DMS53 treated with DMSO at 0.1 percent for 48 hours (cell line): ENCODE measurements around the gene ESR1.
"Not testable (repeated sequence)": the region's sequence is repeated elsewhere in the genome, so short reads cannot be mapped to it uniquely, and the experiment has no call there.

Source experiments
- DNase-seq: peaks from one replicate; lab custom pipeline; 2025; ENCODE audit not compliant: unreplicated experiment; lab: John Stamatoyannopoulos, UW

The ESR1 gene

DNA sequence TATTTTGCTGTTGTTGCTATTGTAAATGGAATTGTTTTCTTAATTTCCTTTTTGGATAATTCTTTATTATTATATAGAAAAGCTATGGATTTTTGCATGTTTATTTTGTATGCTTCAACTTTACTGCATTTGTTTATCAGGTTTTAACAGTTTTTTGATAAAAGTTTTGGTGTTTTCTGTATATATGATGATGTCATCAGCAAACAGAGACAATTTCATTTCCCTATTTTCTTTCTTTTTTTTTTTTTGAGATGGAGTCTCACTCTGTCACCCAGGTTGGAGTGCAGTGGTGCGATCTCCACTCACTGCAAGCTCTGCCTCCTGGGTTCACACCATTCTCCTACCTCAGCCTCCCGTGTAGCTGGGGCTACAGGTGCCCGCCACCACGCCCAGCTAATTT, 156.9 kb downstream of the ESR1 start:
- not testable (repeated sequence) for DNase-seq

DNA sequence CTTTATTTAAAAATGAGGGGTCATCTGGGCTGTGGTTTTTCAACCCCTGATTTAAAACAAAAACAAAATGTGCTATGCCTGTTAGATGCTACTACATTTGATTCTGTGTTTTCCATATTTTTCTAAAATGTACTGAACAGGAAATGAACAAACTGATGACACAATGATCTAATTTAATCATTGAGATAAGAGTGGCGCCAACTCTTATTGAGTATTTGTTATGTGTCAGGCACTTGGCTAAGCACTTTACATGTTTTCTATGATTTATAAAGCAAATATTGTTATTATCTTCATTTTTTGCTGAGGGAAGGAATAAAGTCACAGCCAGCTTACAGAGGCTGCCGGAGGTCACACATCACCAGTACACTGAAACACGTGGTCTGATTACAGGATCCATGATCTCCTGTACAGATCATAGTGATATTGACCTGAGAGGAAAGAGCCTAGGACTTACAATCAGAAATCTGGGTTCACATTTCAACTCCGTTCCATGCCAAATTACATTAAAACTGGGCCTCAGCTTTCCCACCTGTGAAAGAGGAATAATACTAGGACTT, 166.7 kb downstream of the ESR1 start:
- no peak for DNase-seq

DNA sequence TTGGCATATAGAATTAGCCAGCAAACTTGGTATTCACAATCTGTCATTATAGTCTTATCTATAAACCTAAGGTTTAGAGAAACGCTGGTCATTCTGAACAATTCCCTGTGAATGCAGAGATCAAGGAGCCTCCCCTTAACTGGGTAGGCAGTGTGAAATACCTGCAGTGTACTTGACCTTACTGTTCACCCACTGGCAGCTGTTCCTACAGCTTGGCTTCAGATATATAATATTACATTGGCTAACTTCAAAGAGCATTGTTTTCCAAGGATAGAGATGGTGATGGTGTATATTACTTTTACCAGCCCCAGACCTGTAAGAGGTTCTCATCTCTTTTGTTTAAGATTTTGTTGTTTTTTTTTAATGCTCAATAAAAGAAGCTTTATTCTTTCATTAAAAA, 168.3 kb downstream of the ESR1 start:
- DNase-seq = no peak

DNA sequence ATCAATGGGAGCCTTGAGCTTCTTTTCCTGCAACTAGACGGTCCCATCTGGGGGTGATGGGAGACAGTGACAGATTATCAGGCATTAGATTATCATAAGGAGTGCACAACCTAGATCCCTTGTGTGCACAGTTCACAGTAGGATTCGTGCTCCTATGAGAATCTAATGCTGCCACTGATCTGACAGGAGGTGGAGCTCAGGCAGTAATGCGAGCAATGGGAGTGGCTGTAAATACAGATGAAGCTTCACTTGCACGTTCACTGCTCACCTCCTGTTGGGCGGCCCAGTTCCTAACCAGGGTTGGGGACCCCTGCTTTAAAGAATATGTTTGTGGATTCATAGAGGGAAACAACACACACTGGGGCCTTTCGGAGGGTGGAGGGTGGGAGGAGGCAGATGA, 180.7 kb downstream of the ESR1 start:
- DNase-seq = not testable (repeated sequence)

DNA sequence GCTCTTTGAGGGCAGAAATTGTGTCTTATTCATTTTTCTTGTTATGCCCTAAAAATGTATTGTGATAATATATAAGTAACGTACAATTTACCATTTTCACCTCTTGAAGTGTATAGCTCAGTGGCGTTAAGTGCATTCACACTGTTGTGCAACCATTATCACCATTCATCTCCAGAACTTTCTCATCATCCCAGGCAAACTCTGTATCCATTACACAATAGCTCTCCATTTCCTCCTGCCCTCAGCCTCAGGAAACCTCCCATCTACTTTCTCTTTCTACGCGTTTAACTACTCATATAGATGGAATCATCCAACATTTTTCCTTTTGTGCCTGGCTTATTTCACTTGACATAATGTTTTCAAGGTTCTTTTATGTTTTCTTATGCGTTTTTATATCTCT, 184.6 kb downstream of the ESR1 start:
- no peak for DNase-seq

DNA sequence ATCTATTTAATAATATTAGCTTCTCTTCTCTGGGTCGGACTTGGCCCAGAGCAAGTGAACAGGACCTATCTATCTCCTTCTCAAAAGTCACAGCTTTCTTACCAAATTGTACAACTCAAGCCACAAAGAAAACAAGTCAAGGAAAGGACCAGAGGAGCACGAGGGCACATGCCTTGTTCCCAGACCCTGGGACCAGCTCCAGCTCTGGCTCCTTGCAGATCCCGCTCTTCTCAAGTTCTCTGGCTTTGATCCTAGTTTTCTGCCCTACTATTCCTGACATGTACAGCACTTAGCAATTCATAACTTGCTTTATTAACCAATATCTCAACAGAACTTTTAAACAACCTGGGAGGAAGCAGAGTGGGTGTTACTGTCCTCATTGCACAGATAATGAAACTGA, 185.9 kb downstream of the ESR1 start:
- no peak for DNase-seq

DNA sequence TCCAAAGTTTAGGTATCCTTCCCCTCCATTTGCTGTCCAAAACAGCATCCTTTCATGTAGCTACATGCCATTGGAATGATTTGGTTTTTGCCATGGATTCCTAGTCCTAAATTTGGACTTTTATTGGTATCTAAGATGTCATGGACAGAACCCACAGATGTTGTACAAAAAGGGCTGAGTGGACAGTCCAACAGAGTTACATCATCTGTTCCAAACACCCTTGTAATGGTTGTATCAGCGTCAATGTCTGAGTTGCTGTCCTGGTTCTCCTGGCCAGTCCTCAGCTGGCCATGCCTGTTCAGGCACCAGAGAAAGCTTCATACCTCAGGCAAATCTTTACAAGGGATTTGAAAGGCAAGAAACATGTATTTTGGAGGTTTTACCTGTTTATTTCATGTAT, 191.3 kb downstream of the ESR1 start:
- no peak for DNase-seq

DNA sequence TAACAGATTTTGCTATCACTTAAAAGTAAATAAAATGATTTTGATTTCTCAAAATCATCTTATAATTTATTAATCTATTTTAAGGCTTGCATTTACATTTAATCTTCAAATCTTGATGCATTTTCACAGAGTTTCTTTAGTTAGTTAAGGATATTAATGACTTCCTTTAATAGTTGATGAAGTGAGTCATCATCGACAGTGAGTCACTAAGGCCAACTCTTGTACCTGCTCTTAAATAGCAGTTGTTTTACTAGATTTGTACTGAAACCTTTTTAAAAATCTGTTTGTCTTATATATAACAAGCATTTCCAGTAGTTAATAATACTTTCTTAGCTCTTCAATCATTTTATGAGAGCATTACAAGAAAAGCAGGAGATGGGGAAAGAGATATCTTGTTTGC, 191.7 kb downstream of the ESR1 start:
- no peak for DNase-seq

DNA sequence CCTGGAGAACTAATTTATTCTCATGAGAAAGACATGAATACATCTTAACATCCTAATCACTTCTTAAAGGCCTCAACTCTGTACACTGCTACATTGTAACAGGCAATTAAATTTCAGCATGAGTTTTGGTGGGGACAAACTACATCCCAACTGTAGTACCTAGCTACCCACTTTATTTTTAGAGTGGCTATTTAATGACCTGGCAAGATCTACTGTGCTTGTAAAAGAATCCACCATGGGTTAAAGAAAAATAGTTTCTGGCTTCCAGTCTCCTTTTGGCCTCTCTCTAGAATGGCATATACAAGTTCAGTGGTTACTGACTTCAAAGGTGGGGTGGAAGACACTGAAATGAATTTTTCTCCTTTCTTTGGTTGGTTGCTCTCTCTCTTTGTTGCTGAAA, 193.9 kb downstream of the ESR1 start:
- DNase-seq = no peak

DNA sequence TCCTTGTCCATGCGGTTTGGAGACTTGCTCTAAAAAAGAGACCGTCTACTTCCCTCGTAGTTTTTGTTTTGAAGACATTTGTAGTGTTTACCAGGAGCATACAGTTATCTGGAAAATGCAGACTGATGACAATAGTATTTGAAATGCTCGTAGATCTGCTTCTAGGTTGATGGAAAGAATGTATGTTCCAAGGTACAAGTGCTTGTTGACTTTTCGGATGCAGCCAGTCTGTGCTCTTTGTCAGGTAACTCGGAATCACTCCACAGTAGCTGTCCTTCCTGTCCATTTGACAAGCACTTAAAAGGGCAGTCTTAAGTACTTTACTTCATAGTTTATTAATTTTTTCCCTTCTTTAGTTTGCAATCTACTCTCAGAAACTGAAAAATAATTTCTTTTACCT, 194.8 kb downstream of the ESR1 start:
- no peak for DNase-seq

DNA sequence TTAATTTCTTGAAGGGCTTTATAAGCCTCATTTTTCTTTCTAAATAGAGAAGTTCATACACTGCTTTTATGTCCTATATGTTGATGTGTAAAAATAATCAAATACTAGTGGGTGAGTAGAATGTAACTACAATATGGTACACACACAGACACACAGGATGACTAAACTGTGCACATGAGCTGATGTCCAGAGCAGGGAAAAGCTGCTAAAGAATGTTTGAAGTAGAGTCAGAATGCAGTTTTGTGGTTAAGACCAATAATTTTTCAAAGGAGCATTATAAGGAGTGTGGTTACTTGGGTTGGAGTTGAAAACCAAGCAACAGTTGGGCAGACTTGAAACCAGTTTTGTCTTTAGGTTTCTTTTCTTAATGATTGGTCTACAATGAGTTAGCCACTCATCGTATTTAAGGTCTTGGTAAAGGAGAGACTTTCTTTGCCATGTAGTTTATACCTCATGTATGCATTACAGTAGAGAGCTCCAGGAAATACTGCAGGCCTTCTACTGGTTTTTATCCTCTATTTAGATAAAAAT, 196.6 kb downstream of the ESR1 start:
- DNase-seq = no peak

DNA sequence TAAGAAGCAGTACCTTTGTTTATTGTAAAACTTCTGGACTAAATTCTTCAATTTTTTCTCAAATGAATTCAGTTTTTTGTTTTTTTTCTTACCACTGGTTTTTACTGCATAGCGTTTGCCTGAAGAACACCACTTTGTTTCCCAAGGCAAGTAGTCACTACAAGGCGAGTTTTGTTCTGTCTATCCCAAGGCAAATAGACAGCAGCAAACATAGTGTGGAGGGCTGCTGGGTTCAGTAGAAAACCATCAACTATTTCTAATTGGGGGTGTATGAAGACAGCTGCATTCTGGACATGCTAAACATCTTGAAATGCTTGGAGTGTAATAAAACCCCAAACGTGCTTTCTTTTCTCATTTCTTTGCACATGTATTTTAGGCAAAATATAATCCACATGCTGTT, 197.4 kb downstream of the ESR1 start:
- DNase-seq = no peak

DNA sequence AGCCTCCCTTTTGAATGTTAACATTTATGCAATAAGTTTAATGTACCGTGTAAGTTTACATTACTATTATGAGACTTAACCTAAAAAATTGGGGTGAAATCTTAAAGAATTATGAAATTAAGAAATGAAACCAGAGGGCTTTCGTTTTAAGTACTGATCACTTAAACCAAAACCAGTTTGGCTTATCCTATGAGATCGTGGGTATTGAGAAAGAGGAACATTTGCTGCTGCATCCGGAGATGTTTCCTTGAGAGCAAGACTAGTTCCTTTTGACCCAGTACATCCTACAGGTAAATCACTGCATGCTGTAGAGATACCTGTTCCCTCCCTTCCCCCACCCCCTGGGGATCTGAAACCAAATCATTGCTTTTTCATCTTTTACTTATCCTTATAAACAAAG, 201.3 kb downstream of the ESR1 start:
- no peak for DNase-seq

DNA sequence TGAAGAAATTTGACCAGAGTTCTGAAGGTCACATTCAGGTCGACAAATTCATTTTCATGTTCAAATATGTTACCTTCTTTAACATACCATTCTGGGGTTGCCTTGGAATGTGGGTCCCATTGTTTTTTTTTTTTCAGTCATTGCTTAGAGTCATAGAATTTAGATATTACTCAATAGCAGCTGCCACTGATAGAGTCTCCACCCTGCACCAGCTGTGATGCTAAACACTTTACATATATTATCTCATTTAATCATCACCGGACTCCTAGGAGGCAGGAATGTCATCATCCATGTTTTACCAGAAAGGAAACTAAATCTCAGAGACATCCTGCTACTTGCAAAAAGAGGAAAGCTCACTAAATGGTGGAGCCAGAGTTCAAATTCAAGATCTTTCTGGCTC, 204.7 kb downstream of the ESR1 start:
- DNase-seq = no peak

DNA sequence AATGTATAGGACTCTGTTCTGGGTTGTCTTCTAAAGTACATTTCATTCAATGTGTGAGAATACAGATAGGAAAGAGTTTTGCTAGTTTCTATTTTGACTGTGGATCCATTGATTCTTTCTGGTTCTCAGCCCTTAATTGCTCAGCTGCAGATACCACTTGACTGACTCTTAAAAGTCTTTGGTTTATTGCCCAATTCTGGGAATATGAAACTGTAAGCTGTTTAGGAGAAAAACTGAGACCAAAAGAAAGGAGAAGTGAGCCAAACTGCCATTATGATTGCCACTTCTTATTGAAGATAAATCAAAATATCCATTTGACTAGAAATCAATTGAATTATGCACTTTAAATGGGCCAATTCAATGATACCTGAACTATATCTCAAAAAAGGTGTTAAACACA, 211.4 kb downstream of the ESR1 start:
- DNase-seq = no peak

DNA sequence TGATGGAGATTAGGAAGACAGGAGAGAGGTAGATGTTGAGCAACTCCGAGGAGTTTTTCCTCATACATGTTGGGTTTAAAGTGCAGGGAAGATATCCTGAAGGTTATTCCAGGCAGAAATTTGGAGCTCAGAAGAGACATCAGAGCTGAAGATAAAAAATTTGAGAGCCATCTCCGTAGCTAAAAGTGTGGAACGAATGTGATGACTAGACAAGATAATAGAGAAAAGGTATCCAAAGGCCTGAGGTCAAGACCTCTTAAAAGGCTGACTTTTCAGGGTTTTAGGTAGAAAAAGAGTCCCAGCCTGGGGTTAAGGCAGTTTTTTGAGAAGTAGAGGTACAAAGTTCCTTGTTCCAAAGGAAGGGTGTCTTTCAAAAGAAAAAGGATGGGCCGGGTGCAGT, 214.8 kb downstream of the ESR1 start:
- no peak for DNase-seq

DNA sequence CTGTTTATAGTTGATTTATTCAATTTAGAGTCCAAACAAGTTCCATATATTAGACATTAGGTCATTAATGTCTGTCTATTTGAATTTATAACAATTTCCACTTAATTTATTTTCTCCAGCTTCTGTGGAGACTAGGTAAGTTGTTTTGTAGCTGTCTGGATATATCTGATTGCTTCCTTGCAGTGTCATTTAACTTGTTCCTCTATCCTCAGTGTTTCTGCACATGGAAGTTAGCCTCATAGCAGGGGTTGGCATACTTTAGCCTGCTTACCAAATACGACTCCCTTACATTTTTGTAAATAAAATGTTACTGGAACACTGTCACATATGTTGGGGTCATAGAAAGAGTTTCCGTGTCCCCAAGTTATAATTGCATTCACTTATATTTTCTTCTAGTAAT, 216.1 kb downstream of the ESR1 start:
- no peak for DNase-seq

DNA sequence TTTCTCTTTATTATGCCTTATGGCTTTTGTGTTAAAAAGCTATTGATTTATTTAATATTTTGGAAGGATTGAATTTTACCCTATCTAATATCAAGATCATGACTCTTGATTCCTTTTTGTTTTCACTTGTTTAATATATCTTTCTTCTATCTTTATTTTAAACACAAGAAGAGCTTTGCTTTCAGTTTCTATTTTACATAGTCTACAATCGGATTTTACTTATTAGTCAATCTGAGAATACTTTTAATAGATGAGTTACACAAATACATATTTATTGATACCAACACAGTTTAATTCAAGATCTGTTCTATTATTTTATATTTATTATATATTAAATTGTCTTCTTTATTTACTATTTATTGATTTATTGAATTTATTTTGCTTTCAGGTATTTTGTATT, 218.8 kb downstream of the ESR1 start:
- no peak for DNase-seq

DNA sequence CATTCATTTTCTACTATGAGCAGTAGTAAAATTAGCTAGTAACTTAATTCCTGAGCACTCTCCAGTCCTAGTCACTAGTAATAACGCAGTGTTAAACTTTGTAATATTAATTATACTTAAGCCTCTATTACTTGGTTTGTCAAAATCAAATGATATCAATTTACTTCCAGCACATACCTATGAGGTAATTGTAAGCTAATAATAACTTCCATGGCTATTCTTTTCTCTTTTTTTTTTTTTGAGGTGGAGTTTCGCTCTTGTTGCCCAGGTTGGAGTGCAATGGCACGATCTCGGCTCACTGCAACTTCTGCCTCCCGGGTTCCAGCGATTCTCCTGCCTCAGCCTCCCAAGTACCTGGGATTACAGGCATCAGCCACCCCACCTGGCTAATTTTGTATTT, 219.3 kb downstream of the ESR1 start:
- not testable (repeated sequence) for DNase-seq

DNA sequence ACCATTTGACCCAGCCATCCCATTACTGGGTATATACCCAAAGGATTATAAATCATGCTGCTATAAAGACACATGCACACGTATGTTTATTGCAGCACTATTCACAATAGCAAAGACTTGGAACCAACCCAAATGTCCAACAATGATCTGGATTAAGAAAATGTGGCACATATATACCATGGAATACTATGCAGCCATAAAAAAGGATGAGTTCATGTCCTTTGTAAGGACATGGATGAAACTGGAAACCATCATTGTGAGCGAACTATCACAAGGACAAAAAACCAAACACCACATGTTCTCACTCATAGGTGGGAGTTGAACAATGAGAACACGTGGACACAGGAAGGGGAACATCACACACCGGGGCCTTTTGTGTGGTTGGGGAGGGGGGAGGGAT, 226.3 kb downstream of the ESR1 start:
- not testable (repeated sequence) for DNase-seq

DNA sequence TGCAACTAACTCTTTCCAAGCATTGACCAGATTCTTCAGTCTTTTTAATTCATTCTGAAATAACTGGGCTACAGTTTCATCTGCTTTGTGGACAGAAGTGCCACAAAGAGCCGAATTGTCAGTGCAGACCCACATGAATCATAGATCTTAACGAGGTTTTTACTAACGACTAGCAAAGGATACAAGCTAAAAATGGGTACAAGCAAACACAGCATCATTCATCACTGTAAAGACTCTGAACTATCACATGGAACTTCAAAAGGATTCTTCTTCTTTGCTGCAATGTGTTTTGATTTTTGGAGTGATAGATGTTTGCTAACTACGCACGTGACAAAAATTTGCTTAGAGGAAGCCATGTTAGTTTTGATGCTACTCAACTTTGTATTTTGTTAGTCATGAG, 227.1 kb downstream of the ESR1 start:
- DNase-seq = no peak

DNA sequence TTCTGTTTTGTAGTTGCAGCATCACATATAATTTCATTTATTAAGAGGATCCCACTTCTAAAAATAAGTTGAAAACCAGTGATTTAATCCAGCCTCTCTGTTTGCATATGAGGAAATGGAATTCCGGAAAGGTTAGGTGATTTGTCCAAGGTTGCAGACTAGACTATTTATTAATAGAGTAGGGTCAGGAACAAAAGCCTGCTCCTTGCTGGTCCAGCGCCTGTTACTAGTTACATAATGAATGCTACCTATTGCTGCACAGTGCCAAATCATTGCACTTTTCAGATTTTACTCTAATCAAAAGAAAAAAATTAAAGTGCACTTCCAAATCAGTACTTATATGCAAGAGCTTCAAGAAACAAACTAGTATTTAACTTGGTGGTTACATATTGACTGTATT, 238.6 kb downstream of the ESR1 start:
- no peak for DNase-seq

DNA sequence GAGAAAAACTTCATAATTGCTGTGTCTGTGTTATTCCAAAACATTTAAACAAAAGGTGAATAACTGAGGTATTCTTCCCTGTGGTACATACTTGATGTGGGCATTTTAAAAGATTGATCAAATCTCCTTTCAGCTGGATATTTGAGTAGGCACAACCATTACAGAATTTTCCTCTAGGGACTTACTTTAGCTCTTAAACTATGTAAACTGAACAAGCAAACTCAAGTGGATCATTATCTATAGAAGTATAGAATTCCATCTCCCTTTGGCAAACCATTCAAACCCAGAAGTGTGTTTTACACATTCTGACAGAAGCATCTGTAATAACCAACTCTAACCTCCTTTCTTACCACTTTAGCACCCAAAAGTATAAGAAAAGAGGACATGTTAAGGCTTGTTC, 241.4 kb downstream of the ESR1 start:
- no peak for DNase-seq

DNA sequence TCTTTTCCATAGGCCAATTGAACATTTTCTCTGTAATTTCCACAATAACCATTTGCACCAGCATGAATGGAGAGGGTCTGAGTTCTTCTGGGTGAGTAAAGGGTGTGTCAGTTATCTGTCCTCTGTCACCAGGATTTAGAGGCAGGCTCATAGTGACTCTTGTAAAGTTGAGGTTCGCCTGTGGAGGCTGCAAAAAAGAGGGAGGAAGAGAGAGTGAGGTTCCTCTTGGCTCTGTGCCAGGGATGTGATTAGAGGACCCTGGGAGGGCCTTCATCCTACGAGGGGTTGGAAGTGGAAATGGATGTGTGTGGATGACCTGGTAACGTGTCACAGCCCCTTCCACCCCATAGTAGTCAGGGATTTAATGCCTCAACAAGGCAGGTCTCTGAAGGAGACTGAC, 242.0 kb downstream of the ESR1 start:
- no peak for DNase-seq
